ENCODE results near the gene KREMEN2. TPM values are rescaled to one million over a fixed set of nuclear protein-coding genes. Genes with fewer than 3 reads are reported as not detected.

The KREMEN2 gene
- total and polyA plus RNA-seq, 9 donors = 0.18 to 0.57 (median 0.23) TPM; not detected in 5

DNA sequence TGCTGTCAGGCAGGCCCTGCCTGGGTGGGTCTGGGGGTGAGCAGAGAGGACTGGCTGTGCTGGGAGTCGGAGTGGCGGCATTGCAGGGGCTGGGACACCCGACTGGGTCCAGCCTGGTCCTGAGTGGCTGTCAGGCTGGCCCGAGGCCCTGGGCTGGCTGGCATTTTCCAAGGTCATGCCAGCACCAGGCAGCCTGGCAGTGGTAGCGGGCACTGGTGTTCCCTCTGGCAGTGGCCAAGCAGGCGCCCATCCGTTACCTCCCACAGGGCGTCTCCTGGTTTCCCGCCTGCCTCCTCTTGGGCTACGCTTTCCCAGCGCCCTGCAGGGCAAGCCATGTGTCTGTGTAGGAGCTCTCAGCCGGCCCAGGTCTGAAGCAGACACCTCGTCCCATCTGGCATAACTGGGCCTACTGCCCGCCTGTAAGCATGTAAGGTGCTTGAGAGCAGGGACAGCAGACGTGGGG, 21.8 kb downstream of the KREMEN2 start:
- intact Hi-C loops (cut with DNase I) = no loop called here
- 63 to 74% (median 70%) methylated on average over 15 of the region's 15 CpGs for whole genome bisulfite sequencing, 3 donors
- no peaks in the 10 kb centered on the region for H3K27me3 ChIP-seq
- no peak overlapping the region for H3K27ac ChIP-seq
- no peak for DNase-seq
- H3K36me3 ChIP-seq = no peaks in the 10 kb centered on the region
- no peak overlapping the region for H3K4me3 ChIP-seq
- no peak for TF ChIP-seq EP300 (IDR thresholded peaks at IDR 0.05)
- TF ChIP-seq POLR2A (IDR thresholded peaks at IDR 0.05) = no peak
- TF ChIP-seq, protein P1, sequence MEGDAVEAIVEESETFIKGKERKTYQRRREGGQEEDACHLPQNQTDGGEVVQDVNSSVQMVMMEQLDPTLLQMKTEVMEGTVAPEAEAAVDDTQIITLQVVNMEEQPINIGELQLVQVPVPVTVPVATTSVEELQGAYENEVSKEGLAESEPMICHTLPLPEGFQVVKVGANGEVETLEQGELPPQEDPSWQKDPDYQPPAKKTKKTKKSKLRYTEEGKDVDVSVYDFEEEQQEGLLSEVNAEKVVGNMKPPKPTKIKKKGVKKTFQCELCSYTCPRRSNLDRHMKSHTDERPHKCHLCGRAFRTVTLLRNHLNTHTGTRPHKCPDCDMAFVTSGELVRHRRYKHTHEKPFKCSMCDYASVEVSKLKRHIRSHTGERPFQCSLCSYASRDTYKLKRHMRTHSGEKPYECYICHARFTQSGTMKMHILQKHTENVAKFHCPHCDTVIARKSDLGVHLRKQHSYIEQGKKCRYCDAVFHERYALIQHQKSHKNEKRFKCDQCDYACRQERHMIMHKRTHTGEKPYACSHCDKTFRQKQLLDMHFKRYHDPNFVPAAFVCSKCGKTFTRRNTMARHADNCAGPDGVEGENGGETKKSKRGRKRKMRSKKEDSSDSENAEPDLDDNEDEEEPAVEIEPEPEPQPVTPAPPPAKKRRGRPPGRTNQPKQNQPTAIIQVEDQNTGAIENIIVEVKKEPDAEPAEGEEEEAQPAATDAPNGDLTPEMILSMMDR (IDR thresholded peaks at IDR 0.05) = no peak
- peaks cover 7% of the 10 kb centered on the region for H3K4me1 ChIP-seq (ENCODE audit: insufficient read depth)
- H3K9me3 ChIP-seq = no peaks in the 10 kb centered on the region

DNA sequence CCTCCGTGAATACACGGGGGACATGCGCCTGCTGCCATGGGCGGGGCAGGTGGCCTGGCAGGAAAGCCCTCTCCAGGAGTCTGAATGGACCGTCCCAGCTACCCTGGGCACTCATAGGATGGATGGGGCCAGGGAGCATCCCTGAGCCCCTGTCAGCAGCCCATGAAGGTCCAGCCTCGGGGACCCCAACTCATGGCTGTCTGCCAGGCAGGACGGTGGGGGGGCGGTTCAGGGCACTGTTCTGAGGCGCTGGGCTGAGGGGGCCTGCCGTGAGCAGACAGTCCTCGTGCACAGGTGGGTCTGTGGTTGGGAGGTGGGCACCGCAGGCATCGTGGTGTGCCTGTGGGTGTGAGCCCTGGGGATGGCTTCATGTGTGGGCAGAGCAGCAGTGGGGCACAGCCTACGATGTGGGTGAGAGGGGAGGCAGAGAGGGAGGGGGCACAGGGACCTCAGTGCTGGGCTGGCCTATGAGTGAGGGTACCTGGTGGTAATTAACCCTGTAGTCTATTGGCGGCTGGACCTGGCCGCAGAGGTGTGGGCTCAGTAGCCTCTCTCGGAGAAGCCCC, 22.6 kb downstream of the KREMEN2 start:
- no peak for DNase-seq
- Histone ChIP-seq H3K4me3 (no peak overlapping the region), H3K9me3 (no peaks in the 10 kb centered on the region), H3K27me3 (no peaks in the 10 kb centered on the region), H3K36me3 (no peaks in the 10 kb centered on the region), H3K27ac (no peak overlapping the region), H3K4me1 (ENCODE audit: insufficient read depth) (peaks cover 2% of the 10 kb centered on the region)
- WGBS, 3 donors = 70 to 83% (median 71%) methylated on average over 15 to 17 of the region's 17 CpGs
- no peak for TF ChIP-seq EP300 (IDR thresholded peaks at IDR 0.05)
- TF ChIP-seq, protein P1 (IDR thresholded peaks at IDR 0.05) = no peak
- intact Hi-C loops (cut with DNase I) = no loop called here

DNA sequence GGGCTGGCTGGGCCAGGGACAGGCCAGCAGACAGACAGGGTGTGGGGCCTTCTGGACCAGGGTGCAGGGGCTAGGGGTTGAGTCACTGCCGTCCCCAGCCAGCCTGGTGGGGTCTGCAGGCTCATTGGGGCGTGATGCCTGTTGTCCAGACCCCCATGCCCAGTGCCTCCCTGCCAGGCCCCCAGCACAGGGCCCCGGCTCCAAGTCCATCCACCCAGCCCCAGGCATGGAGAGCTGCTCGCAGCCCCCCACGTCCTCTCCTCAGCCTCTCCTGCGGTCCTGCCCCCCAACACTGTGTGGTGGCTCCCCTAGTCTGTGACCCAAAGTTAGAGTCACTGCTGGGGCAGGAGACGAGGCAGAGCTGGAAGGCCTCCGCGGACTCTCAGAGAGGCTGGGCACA, 23.2 kb downstream of the KREMEN2 start:
- Histone ChIP-seq H3K4me3 (no peak overlapping the region), H3K27me3 (no peaks in the 10 kb centered on the region), H3K9me3 (no peaks in the 10 kb centered on the region), H3K27ac (no peak overlapping the region), H3K36me3 (no peaks in the 10 kb centered on the region), H3K4me1 (ENCODE audit: insufficient read depth) (peaks cover 2% of the 10 kb centered on the region)
- no peak for DNase-seq
- WGBS, 3 donors = 87 to 88% (median 88%) methylated on average over 9 of the region's 9 CpGs
- intact Hi-C loops (cut with DNase I) = no loop called here
- TF ChIP-seq, protein P1 (IDR thresholded peaks at IDR 0.05) = no peak
- TF ChIP-seq POLR2A (IDR thresholded peaks at IDR 0.05) = no peak
- TF ChIP-seq EP300 (IDR thresholded peaks at IDR 0.05) = no peak

DNA sequence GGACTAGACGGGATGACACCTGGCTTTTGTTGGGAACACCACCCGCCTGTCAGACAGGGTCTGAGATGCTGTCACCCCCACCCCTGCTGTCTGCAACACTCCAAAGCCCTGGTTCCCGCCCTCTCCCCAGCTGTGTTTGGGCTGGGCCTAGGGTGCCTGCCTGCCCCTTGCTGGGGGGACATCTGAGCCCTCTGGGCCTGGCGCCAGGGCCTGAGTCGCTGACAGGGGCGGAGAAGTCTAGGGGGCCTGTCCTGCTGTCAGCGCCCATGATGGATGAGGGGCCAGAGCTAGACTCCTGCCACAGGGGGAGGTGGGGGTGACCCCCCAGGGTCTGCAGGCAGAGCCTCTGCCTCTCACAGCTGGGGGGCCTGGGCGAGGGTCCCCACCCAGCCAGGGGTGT, 23.8 kb downstream of the KREMEN2 start:
- 57 to 72% (median 65%) methylated on average over 6 to 8 of the region's 8 CpGs for WGBS, 3 donors
- Histone ChIP-seq H3K9me3 (no peaks in the 10 kb centered on the region), H3K27ac (no peak overlapping the region), H3K4me1 (ENCODE audit: insufficient read depth) (peaks cover 2% of the 10 kb centered on the region), H3K4me3 (no peak overlapping the region), H3K27me3 (no peaks in the 10 kb centered on the region), H3K36me3 (no peaks in the 10 kb centered on the region)
- intact Hi-C loops (cut with DNase I) = no loop called here
- TF ChIP-seq POLR2A (IDR thresholded peaks at IDR 0.05) (no peak), EP300 (IDR thresholded peaks at IDR 0.05) (no peak)
- TF ChIP-seq, protein P1 (IDR thresholded peaks at IDR 0.05) = no peak
- no peak for DNase-seq

Data from ovary (tissue), 9 donors.